Hematopoietic multipotent progenitor cell treated with erythropoietin and hydrocortisone succinate and interleukin-3 and kit ligand, for 6 days (in vitro differentiated cells): ENCODE measurements around the gene TMEM270.

Source experiments
- DNase-seq: peaks from one replicate; pipeline ENCODE4 v3.0.0-alpha.2; 2015

The TMEM270 gene

GRCh38 chr7:73890555-73891147 is 29.7 kb downstream of the TMEM270 start:
- DNase-seq: no peak

- peak; percentile 37 for DNase-seq
These were observed 30.4 kb downstream of the TMEM270 start for GRCh38 chr7:73891178-73891885.

GRCh38 chr7:73892003-73892999 is 31.3 kb downstream of the TMEM270 start:
- peak; percentile 64 for DNase-seq

GRCh38 chr7:73893342-73894101 is 32.6 kb downstream of the TMEM270 start:
- no peak for DNase-seq

- DNase-seq: no peak
These were observed 33.2 kb downstream of the TMEM270 start for GRCh38 chr7:73894166-73894565.

GRCh38 chr7:73894733-73895551 is 34.0 kb downstream of the TMEM270 start:
- DNase-seq: no peak

GRCh38 chr7:73895626-73896025 is 34.7 kb downstream of the TMEM270 start:
- no peak for DNase-seq

- DNase-seq: no peak
These were observed 35.5 kb downstream of the TMEM270 start for GRCh38 chr7:73896454-73896853.

- no peak for DNase-seq
These were observed 38.8 kb downstream of the TMEM270 start for GRCh38 chr7:73899731-73900142.

GRCh38 chr7:73900286-73900685 is 39.3 kb downstream of the TMEM270 start:
- no peak for DNase-seq

GRCh38 chr7:73901231-73901822 is 40.4 kb downstream of the TMEM270 start:
- no peak for DNase-seq

GRCh38 chr7:73901823-73902597 is 41.1 kb downstream of the TMEM270 start:
- DNase-seq: no peak

GRCh38 chr7:73903321-73904218 is 42.6 kb downstream of the TMEM270 start:
- DNase-seq: no peak

- DNase-seq: no peak
These were observed 43.5 kb downstream of the TMEM270 start for GRCh38 chr7:73904219-73905137.

GRCh38 chr7:73905360-73905759 is 44.4 kb downstream of the TMEM270 start:
- DNase-seq: no peak

GRCh38 chr7:73906874-73907273 is 45.9 kb downstream of the TMEM270 start:
- DNase-seq: no peak

- DNase-seq: no peak
These were observed 46.7 kb downstream of the TMEM270 start for GRCh38 chr7:73907554-73908122.

GRCh38 chr7:73908123-73908611 is 47.2 kb downstream of the TMEM270 start:
- no peak for DNase-seq
